ENCODE data around the gene PTPRG. TPM values are rescaled to one million over a fixed set of nuclear protein-coding genes. Genes with fewer than 3 reads are reported as not detected.

PTPRG gene
- total RNA-seq, 1 donor from 2014 or later: 61.4 TPM

GRCh38 chr3:62332017-62332416 lies 770.6 kb downstream of the PTPRG start:
- no peak for DNase-seq (ENCODE audit: low spot score)

- DNase-seq (ENCODE audit: low spot score): no peak
Observed at GRCh38 chr3:62332835-62333244, 771.5 kb downstream of the PTPRG start.

DNA sequence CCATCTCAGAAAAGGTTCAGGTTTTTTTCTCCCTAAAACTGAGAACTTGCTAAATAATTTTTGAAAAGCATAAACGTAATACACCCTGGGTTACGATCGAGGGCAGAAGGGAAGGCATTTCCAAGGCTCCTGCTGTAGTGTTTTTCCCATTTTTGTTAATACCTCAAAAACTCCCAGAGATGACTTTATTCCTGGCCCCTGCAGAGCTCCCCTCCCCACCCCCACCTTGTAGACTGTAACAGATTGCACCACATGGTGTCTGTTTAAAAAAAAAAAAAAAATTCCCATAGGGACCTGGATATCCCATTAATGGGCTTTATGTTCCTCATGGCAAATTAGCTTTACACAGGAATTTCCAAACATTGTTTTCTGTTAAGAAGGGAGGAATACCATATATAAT lies 773.8 kb downstream of the PTPRG start:
- DNase-seq (ENCODE audit: low spot score): no peak

DNA sequence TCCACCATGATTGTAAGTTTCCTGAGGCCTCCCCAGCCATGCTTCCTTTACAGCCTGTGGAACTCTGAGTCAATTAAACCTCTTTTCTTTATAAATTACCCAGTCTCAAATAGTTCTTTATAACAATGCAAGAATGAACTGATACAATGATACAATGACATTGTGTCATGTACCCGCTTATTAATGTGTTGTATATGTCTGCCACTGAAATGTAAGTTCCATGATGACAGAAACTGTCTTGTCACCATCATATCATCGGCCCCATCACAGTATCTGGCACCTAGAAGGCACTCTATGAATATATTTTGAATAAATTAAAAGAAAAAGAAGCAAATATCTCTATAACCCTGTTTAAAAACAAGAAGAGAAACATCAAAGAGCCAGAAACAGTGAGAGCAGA lies 782.4 kb downstream of the PTPRG start:
- no peak for DNase-seq (ENCODE audit: low spot score)
